B cell (primary cell): ENCODE measurements around the gene CUEDC2. TPM values are rescaled to one million over a fixed set of nuclear protein-coding genes. Genes with fewer than 3 reads are reported as not detected.
A peak's percentile ranks its signal among the peaks of the same experiment; 100 is the strongest.

Source experiments
- ATAC-seq: fragments of 200-7000 bp; cut with Tn5 transposase; one replicate; pipeline ENCODE4 v1.10.0; 2021; ENCODE audit warnings: low read depth, mild to moderate bottlenecking, moderate number of reproducible peaks, moderate library complexity
- CTCF ChIA-PET: fragments of 350-600 bp; sonication (Branson Sonifier 250); formaldehyde crosslinking; loops from one replicate; lab custom pipeline; 2021; ENCODE audit warnings: antibody characterized with exemption, inconsistent platforms; lab: Charles Lee
- POLR2A ChIA-PET: fragments of 350-600 bp; sonication (Branson Sonifier 250); formaldehyde crosslinking; loops from one replicate; lab custom pipeline; 2021; ENCODE audit warnings: antibody characterized with exemption; lab: Charles Lee
- DNase-seq: peaks from one replicate; pipeline ENCODE4 v3.0.0; 2013
- H2AFZ ChIP-seq: 2 replicates; pipeline ENCODE4 v1.6.1; 2012; ENCODE audit warnings: mild to moderate bottlenecking, low read depth, low read length; ENCODE audit not compliant: insufficient read depth, poor library complexity, severe bottlenecking
- H3K27ac ChIP-seq, 2 donors: 1 replicate in 1 of 2; 2 replicates in 1 of 2; pipeline ENCODE4 v1.5.1; 2012 to 2013; ENCODE audit warnings: low read length in 2 of 2, mild to moderate bottlenecking in 2 of 2, moderate library complexity in 1 of 2
- H3K27me3 ChIP-seq, 4 experiments: fragments of 200-600 bp in 1 of 4; sonication (generic) in 1 of 4; replicated peaks in 1 of 4; 1 replicate in 2 of 4; 2 replicates in 2 of 4; pipeline versions ENCODE4 v1.6.1 to v1.7.0; 2013 to 2016; ENCODE audit warnings: low read length in 3 of 4, mild to moderate bottlenecking in 2 of 4, mixed read lengths in 1 of 4, moderate library complexity in 1 of 4; ENCODE audit not compliant: insufficient read depth in 4 of 4, control insufficient read depth in 3 of 4; ENCODE audit errors: control extremely low read depth in 1 of 4
- H3K36me3 ChIP-seq, 2 experiments: replicated peaks in 1 of 2; 1 replicate in 1 of 2; 2 replicates in 1 of 2; pipeline versions ENCODE4 v1.6.1 to v1.7.1; 2013; ENCODE audit warnings: low read length in 1 of 2; ENCODE audit not compliant: insufficient read depth in 2 of 2, control insufficient read depth in 1 of 2; ENCODE audit errors: control extremely low read depth in 1 of 2, extremely low read depth in 1 of 2
- H3K4me1 ChIP-seq, 2 donors: fragments of 200-600 bp in 1 of 2; sonication (generic) in 1 of 2; 1 replicate in 1 of 2; 2 replicates in 1 of 2; pipeline versions ENCODE4 v1.5.1 to v1.6.1; 2013 to 2017; ENCODE audit warnings: low read length in 2 of 2; ENCODE audit not compliant: control insufficient read depth in 2 of 2, insufficient read depth in 2 of 2
- H3K4me2 ChIP-seq: replicated peaks from 2 replicates; pipeline ENCODE3; 2012; ENCODE audit warnings: mild to moderate bottlenecking, low read depth, low read length; ENCODE audit not compliant: poor library complexity, severe bottlenecking
- H3K4me3 ChIP-seq, 5 experiments: fragments of 200-600 bp in 1 of 5; sonication (generic) in 1 of 5; 1 replicate in 3 of 5; 2 replicates in 2 of 5; pipeline versions ENCODE4 v1.5.1 to v1.7.0; 2011 to 2016; ENCODE audit warnings: low read length in 4 of 5, mild to moderate bottlenecking in 4 of 5, low read depth in 2 of 5, control low read depth in 1 of 5, moderate library complexity in 1 of 5; ENCODE audit not compliant: insufficient read depth in 1 of 5; ENCODE audit errors: control extremely low read depth in 1 of 5, extremely low read depth in 1 of 5
- H3K79me2 ChIP-seq: fragments of 200-600 bp; sonication (generic); one replicate; pipeline ENCODE4 v1.6.0; 2016; ENCODE audit warnings: low read length; ENCODE audit not compliant: control insufficient read depth, insufficient read depth
- H3K9ac ChIP-seq: fragments of 200-600 bp; sonication (generic); 2 replicates; pipeline ENCODE4 v1.6.1; 2017; ENCODE audit warnings: mild to moderate bottlenecking, low read length, moderate library complexity
- H3K9me3 ChIP-seq, 3 donors: one replicate each; pipeline versions ENCODE4 v1.6.1 to v1.7.1; 2013; ENCODE audit warnings: low read length in 2 of 3; ENCODE audit not compliant: control insufficient read depth in 2 of 3, insufficient read depth in 1 of 3; ENCODE audit errors: control extremely low read depth in 1 of 3
- H4K20me1 ChIP-seq: 2 replicates; pipeline ENCODE4 v1.6.0; 2012; ENCODE audit warnings: mild to moderate bottlenecking, low read length; ENCODE audit not compliant: insufficient read depth, control insufficient read depth, poor library complexity, severe bottlenecking
- H3K27ac Mint-ChIP-seq: one replicate; pipeline ENCODE4 v1.8.0; 2021; ENCODE audit warnings: mixed read lengths
- H3K27me3 Mint-ChIP-seq: one replicate; pipeline ENCODE4 v1.8.0; 2021; ENCODE audit warnings: mixed read lengths
- H3K4me1 Mint-ChIP-seq: one replicate; pipeline ENCODE4 v1.8.0; 2021; ENCODE audit warnings: mixed read lengths
- H3K4me3 Mint-ChIP-seq: one replicate; pipeline ENCODE4 v1.8.0; 2021; ENCODE audit warnings: mixed read lengths
- H3K9me3 Mint-ChIP-seq: one replicate; pipeline ENCODE4 v1.8.0; 2022; ENCODE audit warnings: mixed read lengths; ENCODE audit not compliant: insufficient read depth
- EZH2 ChIP-seq: IDR thresholded peaks from 2 replicates; pipeline ENCODE4 v1.6.1; 2012; ENCODE audit warnings: borderline replicate concordance, low read depth, mild to moderate bottlenecking, moderate library complexity, low read length; ENCODE audit not compliant: insufficient read depth, poor library complexity, severe bottlenecking
- WGBS: methylation state at CpG from one replicate; pipeline ENCODE4 v1.1.5; 2013; ENCODE audit warnings: missing lambda C conversion rate; ENCODE audit not compliant: insufficient coverage; 5-methylcytosine and 5-hydroxymethylcytosine counted together
- intact Hi-C: fragments of 100-400 bp; cut with micrococcal nuclease; formaldehyde crosslinking; loops from one replicate; pipeline ENCODE4 v1.10.0; 2022
- polyA plus RNA-seq: library from polyadenylated mRNA; depleted of rRNA; stranded (reverse); fragments of >200 nt; gene quantifications from 2 replicates; pipeline ENCODE4 v1.2.3, GENCODE V29; 2012
- total RNA-seq, 2 donors: library from RNA; stranded (reverse); fragments of 120-200 nt in 1 of 2; gene quantifications; 1 replicate in 1 of 2; 2 replicates in 1 of 2; pipeline versions ENCODE4 v1.2.3 to v1.2.4, GENCODE V29; 2013 to 2022
- TF ChIP-seq, protein P1 (sequence below): fragments of 200-600 bp; IDR thresholded peaks from one replicate; pipeline ENCODE4 v1.8.0; 2022; ENCODE audit warnings: antibody characterized with exemption, mild to moderate bottlenecking

The CUEDC2 gene
- total and polyA plus RNA-seq, 2 donors (not counting 1 experiment from before 2014, with no cell fraction given) = 35.6 to 49.4 TPM

DNA sequence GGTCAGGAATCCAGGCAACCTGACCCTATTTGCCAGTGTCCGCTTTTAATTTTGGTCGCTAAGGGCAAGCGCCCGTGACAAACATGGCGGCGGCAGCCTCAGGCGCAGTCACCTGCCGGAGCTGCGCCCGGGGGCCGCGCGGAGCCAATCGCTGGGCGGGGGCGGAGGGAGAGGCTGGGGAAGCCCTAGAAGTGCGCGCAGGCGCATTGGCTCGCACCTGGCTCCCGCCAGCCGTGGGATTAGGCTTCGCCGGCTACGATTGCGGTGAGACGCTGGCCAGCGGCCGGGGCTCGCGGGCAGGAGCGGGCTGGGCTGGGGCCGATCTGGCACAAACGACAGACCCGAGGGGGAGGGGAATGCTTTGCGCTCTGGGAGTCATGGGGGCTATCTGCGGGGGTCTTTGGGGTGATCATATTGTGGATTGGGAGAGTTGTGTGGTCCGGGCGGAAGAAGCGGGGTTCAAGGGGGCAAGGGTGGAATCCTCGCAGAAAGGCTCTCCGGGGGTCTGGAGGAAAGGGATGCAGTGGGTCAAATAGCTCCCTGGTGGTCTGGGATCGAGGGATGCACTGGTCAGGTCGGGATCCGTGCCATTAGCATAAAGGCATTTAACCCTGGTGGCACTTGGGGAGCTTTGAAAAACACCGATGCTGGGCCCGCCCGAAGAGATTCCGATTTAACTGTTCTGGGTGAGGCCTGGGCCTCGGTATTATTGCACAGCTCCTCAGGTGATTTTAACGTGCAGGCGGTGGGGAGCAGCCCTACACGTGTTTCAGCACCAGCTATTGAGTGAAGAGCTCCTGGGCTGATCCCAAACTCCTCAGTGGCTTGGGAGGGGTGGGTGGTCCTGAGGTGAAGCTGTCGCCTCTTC lies 29.0 kb upstream of the CUEDC2 start:
- Mint-ChIP-seq H3K27ac (peak overlapping the region; percentile 76), H3K27me3 (no peaks in the 10 kb centered on the region), H3K4me3 (peak overlapping the region; percentile 85), H3K9me3 (no peaks in the 10 kb centered on the region), H3K4me1 (peaks cover 29% of the 10 kb centered on the region)
- Histone ChIP-seq H3K4me1 (peaks cover 17 to 23% of the 10 kb centered on the region in 2 donors), H3K27ac (peak overlapping the region; percentile 17 to 71), H3K79me2 (peaks cover 12% of the 10 kb centered on the region), H3K27me3 (peaks cover 0 to 4% (median 0%) of the 10 kb centered on the region in 4 experiments), H2AFZ (peak overlapping the region; percentile 95), H3K4me3 (peak overlapping the region; percentile 34 to 76 (median 68)), H3K9me3 (no peaks in the 10 kb centered on the region), H3K36me3 (no peaks in the 10 kb centered on the region), H3K9ac (peak overlapping the region; percentile 70), H4K20me1 (no peaks in the 10 kb centered on the region), H3K4me2 (peak overlapping the region; percentile 95)
- POLR2A ChIA-PET = interaction anchor here (0.7 to 3.4 kb wide), 8 partner anchors 9 to 216 kb away, joined by 3 to 25 read pairs (median 4); partner anchors contain the start of genes C10orf95, CUEDC2, FBXL15 and GBF1
- DNase-seq (peak; percentile 95), ATAC-seq (peak; percentile 99)
- 1% methylated on average over 53 of the region's 54 CpGs for WGBS
- CTCF ChIA-PET = interaction anchor here (0.8 to 4.0 kb wide), 15 partner anchors 10 to 292 kb away, joined by 3 to 36 read pairs (median 4); partner anchors contain the start of genes C10orf95, FBXL15 and SUFU
- TF ChIP-seq, protein P1, sequence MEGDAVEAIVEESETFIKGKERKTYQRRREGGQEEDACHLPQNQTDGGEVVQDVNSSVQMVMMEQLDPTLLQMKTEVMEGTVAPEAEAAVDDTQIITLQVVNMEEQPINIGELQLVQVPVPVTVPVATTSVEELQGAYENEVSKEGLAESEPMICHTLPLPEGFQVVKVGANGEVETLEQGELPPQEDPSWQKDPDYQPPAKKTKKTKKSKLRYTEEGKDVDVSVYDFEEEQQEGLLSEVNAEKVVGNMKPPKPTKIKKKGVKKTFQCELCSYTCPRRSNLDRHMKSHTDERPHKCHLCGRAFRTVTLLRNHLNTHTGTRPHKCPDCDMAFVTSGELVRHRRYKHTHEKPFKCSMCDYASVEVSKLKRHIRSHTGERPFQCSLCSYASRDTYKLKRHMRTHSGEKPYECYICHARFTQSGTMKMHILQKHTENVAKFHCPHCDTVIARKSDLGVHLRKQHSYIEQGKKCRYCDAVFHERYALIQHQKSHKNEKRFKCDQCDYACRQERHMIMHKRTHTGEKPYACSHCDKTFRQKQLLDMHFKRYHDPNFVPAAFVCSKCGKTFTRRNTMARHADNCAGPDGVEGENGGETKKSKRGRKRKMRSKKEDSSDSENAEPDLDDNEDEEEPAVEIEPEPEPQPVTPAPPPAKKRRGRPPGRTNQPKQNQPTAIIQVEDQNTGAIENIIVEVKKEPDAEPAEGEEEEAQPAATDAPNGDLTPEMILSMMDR = no peak
- no peak for TF ChIP-seq EZH2
- intact Hi-C loops = loop anchor here (1.0 kb wide), 6 partner anchors 11 to 181 kb away; partner anchors contain the start of genes ACTR1A, CUEDC2 and FBXL15
